Neural cell (in vitro differentiated cells): ENCODE data around the gene TLR7. TPM values are rescaled to one million over a fixed set of nuclear protein-coding genes. Genes with fewer than 3 reads are reported as not detected.

Experiments used
- H2AFZ ChIP-seq: fragments of 200-600, 300-800 bp; sonication (generic), shearing (Covaris generic); 2 replicates; pipeline ENCODE4 v1.6.0; 2014; ENCODE audit warnings: low read depth, mild to moderate bottlenecking, antibody characterized with exemption, low read length, moderate library complexity
- H3F3A ChIP-seq: fragments of 200-600 bp; shearing (Covaris generic); 2 replicates; pipeline ENCODE4 v1.6.1; 2016; ENCODE audit warnings: mild to moderate bottlenecking, moderate library complexity, mixed read lengths, antibody characterized with exemption, low read length; ENCODE audit not compliant: insufficient read depth, poor library complexity, severe bottlenecking
- H3K27ac ChIP-seq: fragments of 200-600, 300-800 bp; sonication (generic), shearing (Covaris generic); 2 replicates; pipeline ENCODE4 v1.5.1; 2014; ENCODE audit warnings: mild to moderate bottlenecking, low read length, moderate library complexity
- H3K27me3 ChIP-seq: fragments of 300-800, 200-600 bp; sonication (generic), shearing (Covaris generic); 2 replicates; pipeline ENCODE4 v1.6.0; 2014; ENCODE audit warnings: mild to moderate bottlenecking, low read depth, low read length, moderate library complexity; ENCODE audit not compliant: insufficient read depth
- H3K36me3 ChIP-seq: fragments of 300-800, 200-600 bp; sonication (generic), shearing (Covaris generic); 2 replicates; pipeline ENCODE4 v1.5.1; 2014; ENCODE audit warnings: mild to moderate bottlenecking, antibody characterized with exemption, low read length, moderate library complexity; ENCODE audit not compliant: insufficient read depth
- H3K4me2 ChIP-seq: fragments of 300-800, 200-600 bp; sonication (generic), shearing (Covaris generic); 2 replicates; pipeline ENCODE4 v1.6.0; 2014; ENCODE audit warnings: mild to moderate bottlenecking, low read length
- H3K4me3 ChIP-seq: fragments of 300-800, 200-600 bp; sonication (generic), shearing (Covaris generic); 2 replicates; pipeline ENCODE4 v1.5.1; 2014; ENCODE audit warnings: mild to moderate bottlenecking, low read length, moderate library complexity
- H3K79me2 ChIP-seq: fragments of 200-600 bp; shearing (Covaris generic); replicated peaks from 2 replicates; pipeline ENCODE4 v1.6.0; 2014; ENCODE audit warnings: mild to moderate bottlenecking, low read length, moderate library complexity; ENCODE audit not compliant: insufficient read depth
- H3K9ac ChIP-seq: fragments of 300-800, 200-600 bp; sonication (generic), shearing (Covaris generic); 2 replicates; pipeline ENCODE4 v1.6.1; 2016; ENCODE audit warnings: mild to moderate bottlenecking, low read length, mixed read lengths
- H3K9me2 ChIP-seq: fragments of 200-600 bp; shearing (Covaris generic); 2 replicates; pipeline ENCODE4 v1.6.1; 2016; ENCODE audit warnings: mild to moderate bottlenecking, low read length, mixed read lengths; ENCODE audit not compliant: insufficient read depth
- H3K9me3 ChIP-seq: fragments of 200-600, 300-800 bp; sonication (generic), shearing (Covaris generic); 2 replicates; pipeline ENCODE4 v1.6.1; 2016; ENCODE audit warnings: mild to moderate bottlenecking, mixed run types, low read length, moderate library complexity, mixed read lengths
- H4K20me1 ChIP-seq: fragments of 200-600 bp; shearing (Covaris generic); 2 replicates; pipeline ENCODE4 v1.6.1; 2016; ENCODE audit warnings: mild to moderate bottlenecking, mixed run types; ENCODE audit not compliant: insufficient read depth
- EP300 ChIP-seq: fragments of 450-650 bp; conservative IDR thresholded peaks from 2 replicates; pipeline ENCODE4 v1.6.1; 2014; ENCODE audit warnings: antibody characterized with exemption, mild to moderate bottlenecking, moderate library complexity; ENCODE audit not compliant: poor library complexity, severe bottlenecking
- EZH2 ChIP-seq: fragments of 200-600, 300-800 bp; shearing (Covaris generic), sonication (generic); IDR thresholded peaks from 2 replicates; pipeline ENCODE4 v1.6.1; 2014; ENCODE audit warnings: antibody characterized with exemption, low read length, borderline replicate concordance, mild to moderate bottlenecking; ENCODE audit not compliant: insufficient read depth, poor library complexity, severe bottlenecking
- MXI1 ChIP-seq: fragments of 450-650 bp; conservative IDR thresholded peaks from 2 replicates; pipeline ENCODE4 v1.6.1; 2014; ENCODE audit warnings: antibody characterized with exemption, mild to moderate bottlenecking; ENCODE audit not compliant: poor library complexity, severe bottlenecking
- POLR2AphosphoS5 ChIP-seq: IDR thresholded peaks from 2 replicates; pipeline ENCODE4 v1.6.1; 2012
- RAD21 ChIP-seq: fragments of 450-650 bp; conservative IDR thresholded peaks from 2 replicates; pipeline ENCODE4 v1.6.1; 2014; ENCODE audit warnings: antibody characterized with exemption, mild to moderate bottlenecking, moderate library complexity
- REST ChIP-seq: IDR thresholded peaks from 2 replicates; pipeline ENCODE4 v1.6.1; 2012; ENCODE audit warnings: borderline replicate concordance
- SMC3 ChIP-seq: fragments of 450-650 bp; conservative IDR thresholded peaks from 2 replicates; pipeline ENCODE4 v1.6.1; 2014; ENCODE audit warnings: antibody characterized with exemption, mild to moderate bottlenecking, moderate library complexity; ENCODE audit not compliant: poor library complexity
- TAF1 ChIP-seq: IDR thresholded peaks from 2 replicates; pipeline ENCODE4 v1.6.1; 2012; ENCODE audit warnings: low read depth
- polyA plus RNA-seq: library from polyadenylated mRNA; depleted of rRNA; stranded (reverse); fragments of >200 nt; gene quantifications from 2 replicates; pipeline ENCODE4 v1.2.3, GENCODE V29; 2014
- TF ChIP-seq, protein P1 (sequence below): fragments of 450-650 bp; IDR thresholded peaks from 2 replicates; pipeline ENCODE4 v1.5.1; 2014; ENCODE audit warnings: antibody characterized with exemption, mild to moderate bottlenecking, moderate library complexity; ENCODE audit not compliant: poor library complexity, severe bottlenecking

Gene TLR7
- polyA plus RNA-seq, 1 donor from 2014 or later = not detected

DNA sequence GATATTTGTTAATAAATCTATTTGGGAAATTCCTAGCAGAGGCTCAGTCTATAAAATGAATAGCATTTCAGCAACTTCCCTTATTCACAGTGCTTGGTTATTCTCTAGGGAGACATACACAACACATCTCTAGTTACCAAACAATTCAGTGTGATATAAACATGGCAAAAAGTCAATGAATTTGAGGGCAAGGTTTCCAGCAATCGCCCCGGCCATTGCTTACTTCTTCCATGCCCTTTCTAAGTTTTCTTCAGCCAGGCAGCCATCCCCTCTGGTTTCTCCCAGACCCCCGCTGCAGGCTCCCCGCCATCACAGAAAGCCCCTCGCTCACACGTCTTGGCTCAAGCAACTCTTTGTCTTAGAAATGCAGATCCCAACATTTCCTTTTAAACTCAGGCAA lies 4.4 kb downstream of the TLR7 start:
- no peaks in the 10 kb centered on the region for H3K36me3 ChIP-seq
- no peak overlapping the region for H3K4me3 ChIP-seq
- no peaks in the 10 kb centered on the region for H4K20me1 ChIP-seq
- H3F3A ChIP-seq = no peaks in the 10 kb centered on the region
- TF ChIP-seq TAF1 (no peak), POLR2AphosphoS5 (no peak), EP300 (no peak), REST (no peak), SMC3 (no peak), RAD21 (no peak)
- H2AFZ ChIP-seq = no peak overlapping the region
- H3K79me2 ChIP-seq = no peaks in the 10 kb centered on the region
- no peaks in the 10 kb centered on the region for H3K9me3 ChIP-seq
- H3K27me3 ChIP-seq = no peaks in the 10 kb centered on the region
- H3K9me2 ChIP-seq = no peaks in the 10 kb centered on the region
- H3K4me2 ChIP-seq = no peak overlapping the region
- H3K27ac ChIP-seq = no peak overlapping the region
- H3K9ac ChIP-seq = no peak overlapping the region

- Histone ChIP-seq H3K9ac (no peak overlapping the region), H3K9me3 (no peaks in the 10 kb centered on the region), H3K79me2 (no peaks in the 10 kb centered on the region), H3F3A (no peaks in the 10 kb centered on the region), H4K20me1 (no peaks in the 10 kb centered on the region), H3K9me2 (no peaks in the 10 kb centered on the region), H3K27ac (no peak overlapping the region), H2AFZ (no peak overlapping the region), H3K4me3 (no peak overlapping the region), H3K27me3 (no peaks in the 10 kb centered on the region), H3K36me3 (no peaks in the 10 kb centered on the region), H3K4me2 (no peak overlapping the region)
- TF ChIP-seq POLR2AphosphoS5 = no peak
- TF ChIP-seq RAD21 = no peak
- TF ChIP-seq EP300 = no peak
- TF ChIP-seq EZH2 = no peak
- TF ChIP-seq SMC3 = no peak
Measured at GRCh38 chrX:12872741-12873140, 5.9 kb downstream of the TLR7 start.

DNA sequence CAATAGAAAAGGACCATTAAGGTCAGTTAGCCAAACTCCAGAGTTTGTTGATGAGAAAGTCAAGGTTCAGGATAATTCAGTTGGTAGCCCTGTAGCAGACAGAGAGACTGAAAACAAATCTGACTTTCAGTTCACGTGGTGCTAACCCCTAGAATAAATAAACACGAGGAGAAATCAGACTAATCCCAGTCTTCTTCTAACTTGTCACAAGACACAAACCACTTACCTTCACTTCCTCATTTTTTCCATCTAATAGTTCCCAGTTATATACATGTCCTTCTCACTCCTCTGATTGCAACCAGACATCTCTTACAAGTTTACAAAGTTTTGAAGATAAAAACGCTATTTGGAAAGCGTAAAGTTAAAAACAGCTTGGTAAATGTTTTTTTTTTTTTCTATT lies 7.7 kb downstream of the TLR7 start:
- Histone ChIP-seq H3K27me3 (no peaks in the 10 kb centered on the region), H3K4me3 (no peak overlapping the region), H3K4me2 (no peak overlapping the region), H4K20me1 (no peaks in the 10 kb centered on the region), H3F3A (no peaks in the 10 kb centered on the region), H3K79me2 (no peaks in the 10 kb centered on the region), H3K9me3 (no peaks in the 10 kb centered on the region), H3K27ac (no peak overlapping the region), H3K9me2 (no peaks in the 10 kb centered on the region), H3K9ac (no peak overlapping the region), H2AFZ (no peak overlapping the region), H3K36me3 (no peaks in the 10 kb centered on the region)
- TF ChIP-seq RAD21 (no peak), EP300 (no peak), REST (no peak), POLR2AphosphoS5 (no peak), SMC3 (no peak), EZH2 (no peak), MXI1 (no peak), TAF1 (no peak)
- TF ChIP-seq, protein P1, sequence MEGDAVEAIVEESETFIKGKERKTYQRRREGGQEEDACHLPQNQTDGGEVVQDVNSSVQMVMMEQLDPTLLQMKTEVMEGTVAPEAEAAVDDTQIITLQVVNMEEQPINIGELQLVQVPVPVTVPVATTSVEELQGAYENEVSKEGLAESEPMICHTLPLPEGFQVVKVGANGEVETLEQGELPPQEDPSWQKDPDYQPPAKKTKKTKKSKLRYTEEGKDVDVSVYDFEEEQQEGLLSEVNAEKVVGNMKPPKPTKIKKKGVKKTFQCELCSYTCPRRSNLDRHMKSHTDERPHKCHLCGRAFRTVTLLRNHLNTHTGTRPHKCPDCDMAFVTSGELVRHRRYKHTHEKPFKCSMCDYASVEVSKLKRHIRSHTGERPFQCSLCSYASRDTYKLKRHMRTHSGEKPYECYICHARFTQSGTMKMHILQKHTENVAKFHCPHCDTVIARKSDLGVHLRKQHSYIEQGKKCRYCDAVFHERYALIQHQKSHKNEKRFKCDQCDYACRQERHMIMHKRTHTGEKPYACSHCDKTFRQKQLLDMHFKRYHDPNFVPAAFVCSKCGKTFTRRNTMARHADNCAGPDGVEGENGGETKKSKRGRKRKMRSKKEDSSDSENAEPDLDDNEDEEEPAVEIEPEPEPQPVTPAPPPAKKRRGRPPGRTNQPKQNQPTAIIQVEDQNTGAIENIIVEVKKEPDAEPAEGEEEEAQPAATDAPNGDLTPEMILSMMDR = no peak
